NT2/D1 (cell line): ENCODE results near the gene CXorf58.

Source experiments
- SUZ12 ChIP-seq: IDR thresholded peaks from 2 replicates; pipeline ENCODE4 v1.6.1; 2011; ENCODE audit not compliant: insufficient read length, insufficient read depth; ENCODE audit errors: extremely low read depth
- YY1 ChIP-seq: IDR thresholded peaks from 2 replicates; pipeline ENCODE4 v1.6.1; 2011; ENCODE audit not compliant: insufficient read length, insufficient read depth
- ZNF274 ChIP-seq: IDR thresholded peaks from 2 replicates; pipeline ENCODE4 v1.6.1; 2011; ENCODE audit warnings: mild to moderate bottlenecking, low read depth, low read length

DNA sequence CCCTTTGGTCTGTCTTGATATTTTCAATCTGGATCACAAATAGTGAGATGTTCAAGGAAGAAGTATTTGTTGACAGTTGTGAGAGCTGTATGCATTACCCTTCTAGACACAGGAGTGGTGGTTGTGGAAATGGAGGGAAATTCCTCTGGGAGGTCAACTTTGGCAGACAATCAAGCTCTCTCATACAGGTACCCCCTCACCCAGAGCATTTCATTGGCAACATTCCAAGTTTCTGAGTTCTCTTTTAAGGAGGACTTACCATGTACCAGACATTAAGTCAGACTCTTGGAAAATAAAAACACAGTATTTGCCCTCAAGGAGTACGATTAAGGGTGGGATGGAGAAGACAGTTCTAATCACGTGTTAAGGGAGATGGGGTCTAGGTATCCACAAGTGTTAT lies 73.9 kb downstream of the CXorf58 start:
- no peak for TF ChIP-seq ZNF274
- TF ChIP-seq YY1 = no peak
- TF ChIP-seq SUZ12 = no peak
